Skin of body (tissue), 2 donors: ENCODE measurements around the gene NAXE. TPM values are rescaled to one million over a fixed set of nuclear protein-coding genes. Genes with fewer than 3 reads are reported as not detected.
"Not testable (repeated sequence)": the region's sequence is repeated elsewhere in the genome, so short reads cannot be mapped to it uniquely, and the experiment has no call there.

ENCODE experiments used
- DNase-seq: peaks from one replicate; lab custom pipeline; 2025; lab: John Stamatoyannopoulos, UW
- total RNA-seq: library from RNA; depleted of rRNA; stranded (reverse); fragments of >200 nt; gene quantifications from one replicate; pipeline ENCODE4 v1.2.3, GENCODE V29; 2014

NAXE gene
- total RNA-seq, 1 donor from 2014 or later: 26.1 TPM

DNA sequence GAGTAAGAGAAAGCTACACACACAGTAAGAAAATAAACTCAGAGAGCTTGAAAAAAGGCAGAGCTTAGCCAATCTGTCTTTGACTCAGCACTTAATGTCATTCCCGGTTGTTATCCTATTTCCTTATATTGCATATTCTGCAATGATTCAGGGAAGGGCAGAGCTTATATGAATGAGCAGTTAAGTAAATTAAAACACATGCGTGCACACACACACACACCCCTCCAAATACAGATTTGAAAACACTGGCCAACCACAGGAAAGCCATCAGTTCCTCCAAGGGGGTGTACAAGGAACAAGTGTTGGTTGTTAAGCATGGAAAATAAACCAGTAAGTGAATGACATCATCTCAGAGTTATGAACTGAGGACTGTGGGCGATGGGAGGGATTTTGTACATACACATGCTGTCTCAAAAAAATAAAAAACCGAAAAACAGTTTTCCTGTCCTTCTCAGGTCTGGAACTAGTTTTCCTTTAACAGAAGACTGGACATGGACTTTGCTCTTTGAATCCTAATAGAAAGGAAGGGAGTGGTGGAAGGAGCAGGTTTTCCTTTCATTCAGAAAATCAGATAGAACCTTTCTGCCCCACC is 20.2 kb upstream of the NAXE start:
- peak; percentile 64 for DNase-seq

DNA sequence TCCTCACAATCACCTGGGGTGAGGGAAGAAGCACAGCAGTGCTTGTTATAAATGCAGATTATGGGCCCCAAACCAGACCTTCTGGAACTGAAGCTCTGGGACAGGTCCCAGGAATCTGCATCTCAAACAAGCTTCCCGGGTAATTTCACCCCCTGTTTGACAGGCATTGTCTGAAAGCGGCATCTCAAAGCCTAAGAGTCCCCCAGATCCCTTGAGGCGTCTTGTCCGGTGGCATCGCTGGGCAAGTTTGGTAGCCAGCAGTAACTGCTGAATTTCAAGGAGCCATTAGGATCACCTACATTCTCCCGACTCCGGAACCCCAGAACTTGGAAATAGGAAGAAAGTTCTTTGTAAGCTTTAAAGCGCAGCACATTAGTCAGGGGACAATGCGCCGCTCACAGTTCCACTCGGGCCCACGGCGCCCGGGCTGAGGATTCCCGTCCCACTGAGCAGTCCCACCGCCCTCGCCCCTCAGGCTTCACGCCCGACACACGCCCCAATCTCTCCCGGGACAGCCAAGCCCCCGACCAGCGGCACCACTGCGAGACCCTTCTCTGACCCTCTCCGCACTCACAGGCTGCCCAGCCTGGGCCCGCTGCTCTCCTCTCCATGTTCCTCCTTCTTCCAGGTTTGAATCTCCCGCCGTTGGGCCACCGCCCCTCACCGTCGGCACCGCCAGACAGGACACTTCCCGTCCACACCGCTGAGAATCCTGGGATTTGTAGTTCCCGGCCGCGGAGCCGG is 19.5 kb upstream of the NAXE start, which contains the start of gene IQGAP3:
TSS of gene IQGAP3 (minus strand) at position 647 of the 744 bp plus-strand sequence. CDS start at position 611, 36 bp downstream.
- peak; percentile 42 for DNase-seq

DNA sequence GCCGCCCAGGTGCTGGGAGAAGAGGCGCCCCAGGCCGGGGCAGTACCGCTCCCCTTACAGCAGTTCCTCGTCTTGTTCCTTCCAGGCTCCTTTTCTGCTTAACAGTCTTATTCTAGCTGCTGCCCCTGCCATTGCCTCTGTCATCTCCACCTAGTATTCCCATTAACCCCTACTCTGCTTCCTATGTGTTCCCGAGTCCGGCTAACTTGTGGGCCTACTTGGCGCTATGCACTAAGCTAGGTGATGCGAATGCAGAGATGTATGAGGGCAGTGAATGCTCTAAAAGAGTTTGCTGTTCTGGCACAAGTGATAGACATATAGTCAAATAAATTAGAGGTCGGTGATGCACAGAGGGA is 18.9 kb upstream of the NAXE start:
- no peak for DNase-seq

DNA sequence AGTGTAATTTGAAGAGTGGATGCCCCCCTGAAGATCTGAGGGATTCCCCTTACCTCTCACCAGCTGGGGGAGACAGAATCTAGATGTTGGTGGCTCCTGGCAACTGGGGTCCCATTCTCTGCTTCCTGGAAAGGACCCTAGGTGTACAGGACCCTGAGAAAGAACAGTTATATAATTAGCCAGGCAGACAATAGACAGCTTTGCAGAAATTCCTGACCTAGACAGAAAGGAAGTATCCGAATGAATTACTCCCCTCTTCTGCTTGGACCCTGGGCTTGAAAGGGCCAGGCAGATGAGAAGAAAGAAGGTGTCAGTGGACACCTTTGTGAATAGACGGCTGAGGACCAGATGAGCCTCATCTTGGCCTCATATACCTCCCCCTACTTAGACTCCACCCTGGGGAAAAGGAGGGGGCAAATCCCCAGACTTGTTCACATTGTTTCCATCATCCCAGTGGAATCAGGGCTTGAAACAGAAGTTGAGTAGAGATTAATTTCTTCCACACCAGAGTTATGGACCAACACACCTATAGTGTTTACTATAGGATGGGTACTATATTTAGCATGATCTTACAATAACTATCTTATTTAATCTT is 17.4 kb upstream of the NAXE start:
- no peak for DNase-seq

DNA sequence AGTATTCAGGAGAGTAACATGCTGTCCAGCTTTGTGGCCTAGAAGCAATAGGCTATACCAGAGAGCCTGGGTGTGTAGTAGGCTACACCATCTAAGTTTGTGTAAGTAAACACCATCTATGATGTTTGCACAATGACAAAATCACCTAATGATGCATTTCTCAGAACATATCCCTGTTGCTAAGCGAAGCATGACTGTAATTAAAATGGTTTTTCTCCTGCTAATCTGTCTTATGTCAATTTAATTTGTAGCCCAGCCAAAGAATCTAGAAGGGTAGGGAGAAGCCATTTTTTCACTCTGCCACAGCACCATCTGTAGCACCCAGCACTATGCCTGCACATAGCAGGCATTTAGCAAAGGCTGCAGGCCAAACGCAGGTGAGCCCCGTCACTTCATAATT is 14.0 kb upstream of the NAXE start:
- no peak for DNase-seq

DNA sequence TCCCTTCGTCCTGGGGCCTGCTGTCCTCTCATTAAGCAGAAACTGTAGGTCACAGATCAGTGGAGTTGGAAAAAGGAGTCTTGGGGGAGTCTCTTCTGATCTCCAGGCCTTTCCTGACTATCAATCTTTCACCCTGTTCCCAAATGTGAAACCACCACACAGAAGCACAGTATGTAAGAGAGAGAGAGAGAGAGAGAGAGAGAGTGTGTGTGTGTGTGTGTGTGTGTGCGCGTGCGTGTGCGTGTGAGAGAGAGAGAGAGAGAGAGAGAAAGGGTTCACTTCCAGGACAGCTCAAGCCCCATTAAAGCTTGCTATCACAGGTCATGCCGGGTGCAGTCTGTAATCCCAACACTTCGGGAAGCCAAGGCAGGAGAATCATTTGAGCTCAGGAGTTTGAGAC is 13.5 kb upstream of the NAXE start:
- no peak for DNase-seq

DNA sequence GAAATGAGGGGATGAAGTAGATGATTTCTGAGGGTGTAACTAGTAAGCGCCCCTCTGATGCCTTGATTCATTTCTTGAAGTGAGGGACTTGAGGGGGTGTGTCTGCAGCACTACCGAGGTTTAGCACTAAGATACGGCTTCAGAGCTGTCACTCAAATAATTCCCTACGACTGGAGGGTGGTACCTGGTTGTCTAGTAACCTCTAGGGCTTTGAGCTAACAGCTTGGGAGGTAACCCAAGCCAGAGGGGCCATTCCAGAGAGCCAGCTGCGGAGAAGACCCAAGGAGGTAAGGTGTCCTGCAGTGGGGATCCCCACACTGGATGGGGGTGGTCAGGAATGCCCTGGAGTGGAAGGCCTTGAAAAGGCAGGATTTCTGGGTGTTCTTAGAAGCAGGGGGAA is 12.1 kb upstream of the NAXE start, which contains the start of gene TTC24:
TSS of gene TTC24 (plus strand) at position 252 of the 400 bp plus-strand sequence. CDS start 1,642 bp downstream, outside the sequence.
- DNase-seq: no peak

DNA sequence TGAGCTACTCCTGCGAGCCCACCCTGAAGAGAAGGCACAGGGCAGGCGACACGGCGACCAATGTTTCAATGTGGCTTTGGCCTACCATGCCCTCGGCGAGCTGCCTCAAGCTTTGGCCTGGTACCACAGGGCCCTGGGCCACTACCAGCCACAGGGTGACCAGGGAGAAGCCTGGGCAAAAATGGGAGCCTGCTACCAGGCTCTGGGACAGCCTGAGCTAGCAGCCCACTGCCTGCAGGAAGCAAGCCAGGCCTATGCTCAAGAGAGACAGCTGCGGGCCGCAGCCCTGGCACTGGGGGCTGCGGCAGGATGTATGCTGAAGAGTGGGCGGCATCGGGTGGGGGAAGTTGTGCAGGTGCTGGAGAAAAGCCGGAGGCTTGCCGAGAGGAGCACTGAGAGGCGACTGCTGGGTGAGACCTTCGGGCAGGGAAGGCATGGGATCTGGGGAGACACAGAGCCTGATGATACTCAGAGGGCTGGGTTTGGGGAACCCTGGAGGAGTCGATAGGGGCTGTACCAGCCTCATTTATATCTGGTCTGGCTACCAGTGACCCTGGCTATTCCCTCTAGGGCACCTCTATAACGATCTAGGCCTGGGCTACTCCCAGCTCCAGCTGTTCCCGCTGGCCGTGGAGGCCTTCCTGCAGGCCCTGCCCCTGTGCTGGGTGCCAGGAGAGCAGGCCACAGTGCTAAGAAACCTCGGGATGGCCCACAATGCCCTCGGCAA is 9.8 kb upstream of the NAXE start:
- no peak for DNase-seq

DNA sequence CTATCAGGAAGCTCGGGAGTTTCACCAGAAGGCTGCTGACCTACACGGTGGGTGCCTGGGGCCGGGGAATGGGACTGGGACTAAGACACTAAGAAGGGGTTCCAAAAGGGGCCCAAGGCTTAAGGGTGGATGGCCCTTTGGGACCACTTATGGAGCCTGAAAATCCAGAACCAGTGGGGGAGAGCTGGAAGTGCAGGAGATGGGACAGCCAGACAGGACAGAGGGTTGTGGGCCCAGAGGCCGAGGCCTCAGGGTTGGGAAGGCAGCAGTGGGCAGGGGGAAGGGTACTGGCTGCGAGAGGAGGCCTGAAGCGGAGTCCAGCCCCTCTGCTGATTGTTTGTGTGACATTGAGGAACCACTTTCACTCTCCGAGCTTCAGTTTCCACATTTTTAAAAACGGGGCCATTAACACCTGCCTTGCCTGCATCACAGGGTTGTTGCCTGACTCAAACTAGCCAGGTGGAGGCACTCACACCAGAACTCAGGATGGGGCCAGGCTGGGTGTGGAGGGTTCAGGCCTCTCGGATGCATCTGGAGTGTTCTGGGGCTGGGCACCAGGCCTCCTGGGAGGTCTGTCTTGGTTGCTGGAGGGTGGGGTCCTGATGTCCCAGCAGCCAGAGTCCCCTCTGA is 9.1 kb upstream of the NAXE start:
- DNase-seq: no peak

DNA sequence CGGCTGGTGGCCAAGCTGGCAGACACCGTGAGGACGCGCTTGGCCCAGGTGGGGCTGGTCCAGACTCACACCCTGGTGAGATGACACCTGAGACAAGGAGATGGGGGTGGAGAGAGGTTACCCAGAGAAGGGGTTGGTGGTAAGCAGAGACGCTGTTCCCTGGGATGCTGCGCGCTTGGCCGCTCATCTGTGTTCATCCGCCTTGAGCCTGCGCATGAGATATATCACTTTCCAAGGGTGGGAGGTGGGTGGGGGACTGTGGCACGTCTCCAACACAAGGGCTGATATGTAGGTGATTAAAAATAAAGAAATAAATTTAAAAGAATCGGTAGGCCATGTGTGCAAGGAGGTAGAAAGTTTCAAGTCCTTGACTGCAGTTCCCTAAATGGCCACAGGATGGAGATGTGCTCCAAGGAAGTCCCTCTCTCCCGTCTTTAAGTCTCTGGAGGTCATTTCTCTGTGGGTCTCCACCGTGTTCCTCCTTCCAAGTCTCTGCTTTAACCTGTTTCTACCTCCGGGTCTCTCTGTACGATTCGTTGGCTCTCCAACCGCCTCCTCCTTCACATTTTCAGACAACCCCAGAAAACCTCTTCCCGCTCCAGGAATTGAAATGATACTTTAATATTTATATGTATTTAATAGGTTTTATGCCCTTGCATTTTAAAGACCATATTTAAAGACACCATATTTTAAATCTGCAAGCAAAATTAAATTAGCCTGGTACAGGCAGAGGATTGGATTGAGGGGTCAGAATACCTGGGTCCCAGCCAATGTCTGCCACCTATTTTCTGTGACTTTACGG is 7.6 kb upstream of the NAXE start:
- DNase-seq: no peak

DNA sequence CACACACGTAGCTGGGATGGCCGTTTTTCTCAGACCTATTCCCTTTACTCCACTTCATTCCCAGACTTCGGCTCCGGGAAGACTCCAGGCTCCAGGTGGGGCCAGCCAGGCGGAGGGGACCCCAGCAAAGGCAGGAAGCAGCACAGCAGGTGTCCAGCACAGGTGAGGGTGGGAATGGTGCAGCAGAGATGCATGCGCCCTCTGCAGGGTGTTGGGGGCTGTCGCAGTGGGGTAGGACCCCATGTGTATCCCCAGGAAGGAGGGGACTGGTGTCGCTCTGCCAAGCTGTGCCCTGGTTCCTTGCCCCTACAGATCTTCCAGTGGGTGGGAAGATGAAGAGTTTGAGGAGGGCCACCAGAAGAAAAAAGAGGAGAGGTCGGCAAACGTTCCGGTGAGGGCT is 6.8 kb upstream of the NAXE start:
- no peak for DNase-seq

DNA sequence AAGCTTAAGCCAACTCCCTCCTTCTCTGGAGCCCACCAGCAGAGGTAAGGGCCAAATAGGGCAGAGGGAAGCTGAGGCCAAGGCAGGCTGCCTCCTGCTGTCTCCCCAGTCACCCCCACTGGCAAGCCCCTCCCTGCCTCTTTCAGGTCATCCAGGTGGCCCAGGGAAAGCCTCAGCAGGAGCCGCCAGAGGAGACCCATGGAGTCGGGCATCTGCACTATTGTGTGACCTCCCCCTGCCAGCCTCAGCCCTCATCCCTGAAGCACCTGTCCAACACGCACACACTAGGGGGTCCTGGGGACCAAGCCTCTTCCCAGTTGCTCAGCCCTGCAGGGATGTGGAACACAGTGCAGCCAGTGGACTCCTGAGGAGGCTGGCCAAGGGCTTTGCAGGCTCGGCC is 5.3 kb upstream of the NAXE start:
- no peak for DNase-seq

DNA sequence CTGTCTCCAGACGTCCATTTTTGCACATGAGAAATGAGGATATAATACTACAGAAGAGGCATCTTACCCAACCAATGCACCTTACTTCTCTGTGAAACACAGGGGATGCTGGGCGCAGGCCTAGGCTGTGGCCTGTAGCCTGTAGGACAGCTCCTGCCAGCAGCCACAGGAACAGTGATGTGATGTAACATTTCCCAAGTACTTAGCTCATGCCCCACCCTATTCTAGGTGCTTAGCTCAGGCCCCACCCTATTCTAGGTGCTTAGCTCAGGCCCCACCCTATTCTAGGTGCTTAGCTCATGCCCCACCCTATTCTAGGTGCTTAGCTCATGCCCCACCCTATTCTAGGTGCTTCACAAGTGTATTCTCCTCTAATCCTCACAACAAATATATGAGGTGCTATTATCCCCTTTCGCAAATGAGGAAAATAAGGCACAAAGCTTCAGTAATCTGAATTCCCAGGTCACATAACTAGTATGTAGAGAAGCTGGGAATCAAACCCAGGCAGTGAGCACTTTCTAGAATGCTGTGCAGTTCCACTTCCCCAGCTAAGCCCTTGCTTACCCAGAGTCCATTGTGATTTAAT is 4.6 kb upstream of the NAXE start:
- no peak for DNase-seq

DNA sequence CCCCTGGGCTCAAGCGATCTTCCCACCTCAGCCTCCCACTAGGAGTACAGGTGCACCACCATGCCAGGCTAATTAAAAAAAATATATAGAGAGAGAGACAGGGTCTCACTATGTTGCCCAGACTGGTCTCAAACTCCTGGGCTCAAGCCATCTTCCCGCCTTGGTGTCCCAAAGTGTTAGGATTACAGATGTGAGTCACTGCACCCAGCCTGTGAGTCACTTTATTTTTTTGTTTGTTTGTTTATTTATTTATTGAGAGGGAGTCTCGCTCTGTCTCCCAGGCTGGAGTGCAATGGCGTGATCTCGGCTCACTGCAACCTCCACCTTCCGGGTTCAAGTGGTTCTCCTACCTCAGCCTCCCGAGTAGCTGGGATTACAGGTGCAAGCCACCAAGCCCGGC is 3.6 kb upstream of the NAXE start:
- DNase-seq: not testable (repeated sequence)

DNA sequence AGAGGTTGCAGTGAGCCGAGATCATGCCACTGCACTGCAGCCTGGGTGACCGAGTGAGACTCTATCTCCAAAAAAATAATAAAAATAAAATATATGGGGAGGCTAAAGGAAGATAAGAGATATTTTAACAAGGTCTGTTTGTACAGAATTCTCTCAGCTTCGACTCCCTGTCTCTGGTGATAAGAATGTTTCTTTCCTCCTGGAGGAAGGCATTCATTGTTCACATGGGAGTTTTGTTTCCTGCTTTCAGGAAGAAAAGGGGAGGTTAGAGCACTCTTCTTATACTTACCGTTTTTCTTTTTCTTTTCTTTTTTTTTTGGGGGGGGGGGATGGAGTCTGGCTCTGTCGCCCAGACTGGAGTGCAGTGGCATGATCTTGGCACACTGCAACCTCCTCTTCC is 2.0 kb upstream of the NAXE start:
- DNase-seq: no peak

DNA sequence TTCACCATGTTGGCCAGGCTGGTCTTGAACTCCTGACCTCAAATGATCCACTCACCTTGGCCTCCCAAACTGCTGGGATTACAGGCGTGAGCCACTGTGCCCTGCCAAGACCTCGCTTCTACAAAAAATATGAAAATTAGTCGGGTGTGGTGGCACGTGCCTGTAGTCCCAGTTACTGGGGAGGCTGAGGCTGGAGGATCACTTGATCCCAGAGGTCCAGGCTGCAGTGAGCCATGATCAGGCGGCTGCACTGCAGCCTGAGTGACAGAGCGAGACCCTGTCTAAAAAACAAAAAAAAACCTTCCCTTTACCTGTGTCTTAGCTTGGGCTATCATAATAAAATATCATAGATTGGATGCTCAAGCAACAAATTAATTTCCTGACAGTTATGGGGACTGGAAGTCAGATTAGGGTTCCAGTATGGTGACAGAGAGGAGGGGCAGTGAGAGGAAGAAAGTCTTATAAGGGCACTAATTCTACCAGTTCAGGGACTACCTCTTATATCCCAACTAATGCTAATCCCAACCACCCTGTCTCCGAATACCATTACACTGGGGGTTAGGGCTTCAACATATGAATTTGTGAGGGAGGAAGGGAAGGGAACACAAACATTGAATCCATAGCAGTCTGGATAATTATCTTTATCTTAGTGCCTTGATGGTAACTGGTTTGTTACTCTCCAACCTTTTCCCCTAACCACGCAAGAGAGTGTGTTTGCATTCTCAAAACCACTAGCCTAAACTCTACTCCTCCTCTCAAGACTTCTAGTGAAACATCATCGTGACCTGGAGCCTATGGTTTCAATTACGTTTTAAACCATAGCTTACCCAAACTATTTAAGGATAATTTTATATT is 1.0 kb upstream of the NAXE start:
- no peak for DNase-seq

DNA sequence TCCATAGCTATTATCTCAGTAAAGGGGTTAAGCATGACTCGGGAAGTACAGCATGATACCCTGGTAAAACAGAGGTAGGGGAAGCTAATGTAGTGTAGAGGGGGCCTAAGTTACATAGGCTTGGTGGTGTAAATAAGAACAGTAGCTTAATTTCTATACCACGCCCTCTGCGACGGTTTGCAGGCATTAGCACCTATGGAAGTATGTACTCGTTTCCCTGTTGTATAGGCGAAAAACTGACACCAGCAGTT is 470 bp upstream of the NAXE start:
- no peak for DNase-seq

DNA sequence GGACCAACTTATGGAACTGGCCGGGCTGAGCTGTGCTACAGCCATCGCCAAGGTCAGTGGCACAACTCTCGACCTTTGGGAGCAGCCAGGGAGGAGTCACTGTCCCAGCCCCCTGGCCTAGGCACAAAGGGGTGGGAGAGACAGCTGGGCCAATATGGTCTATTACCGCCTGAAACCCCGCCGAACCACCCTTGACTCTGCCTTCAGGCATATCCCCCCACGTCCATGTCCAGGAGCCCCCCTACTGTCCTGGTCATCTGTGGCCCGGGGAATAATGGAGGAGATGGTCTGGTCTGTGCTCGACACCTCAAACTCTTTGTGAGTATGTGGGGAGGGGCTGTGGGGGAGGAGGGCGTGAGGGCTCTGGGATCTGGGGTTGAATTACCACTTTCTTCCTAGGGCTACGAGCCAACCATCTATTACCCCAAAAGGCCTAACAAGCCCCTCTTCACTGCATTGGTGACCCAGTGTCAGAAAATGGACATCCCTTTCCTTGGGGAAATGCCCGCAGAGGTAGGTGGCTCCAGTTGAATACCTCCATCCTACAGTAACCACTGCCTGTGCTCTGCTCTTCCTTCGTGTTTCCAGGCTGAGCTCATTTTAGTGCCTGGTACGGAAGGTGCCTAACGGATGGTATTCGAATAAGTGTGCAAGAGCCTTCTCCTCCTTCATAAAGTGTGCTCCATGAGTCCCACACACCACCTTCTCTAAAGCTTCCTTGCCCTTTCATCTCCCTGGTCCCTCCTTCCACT is 758 bp downstream of the NAXE start:
- DNase-seq: no peak
